ENCODE data around the gene KLC1.

GRCh38 chr14:103690332-103690731, 61.3 kb downstream of the KLC1 start:
- TF ChIP-seq CTCF (conservative IDR thresholded peaks at IDR 0.05; ENCODE audit: low read depth, low read length) (no peak), EZH2 (IDR thresholded peaks at IDR 0.05; ENCODE audit: borderline replicate concordance, low read depth, low read length, poor library complexity, severe bottlenecking) (no peak)
